Suppressor macrophage treated with lipopolysaccharide for 4 hours (primary cell): ENCODE data around the gene ECPAS.
"Not testable (repeated sequence)": the region's sequence is repeated elsewhere in the genome, so short reads cannot be mapped to it uniquely, and the experiment has no call there.

ENCODE experiments used
- DNase-seq: peaks from one replicate; pipeline ENCODE4 v3.0.0-alpha.2; 2020

ECPAS gene

DNA sequence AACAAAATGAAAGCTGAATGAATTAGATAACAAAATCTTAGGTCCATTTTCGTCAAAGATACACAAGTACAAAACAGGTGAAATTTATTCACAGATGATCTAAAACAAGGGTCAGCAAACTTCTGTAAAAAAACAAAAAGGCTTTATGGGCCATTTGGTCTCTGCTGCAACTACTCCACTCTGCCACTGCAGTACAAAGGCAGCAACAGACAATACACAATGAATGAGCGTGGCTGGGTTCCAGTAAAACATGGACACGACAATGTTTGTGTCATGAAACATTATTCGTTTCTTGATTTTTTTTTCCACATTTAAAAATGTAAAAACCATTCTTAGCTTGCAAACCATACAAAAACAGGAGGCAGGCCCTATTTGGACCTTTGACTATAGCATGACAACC lies 71.9 kb downstream of the ECPAS start:
- DNase-seq: no peak

DNA sequence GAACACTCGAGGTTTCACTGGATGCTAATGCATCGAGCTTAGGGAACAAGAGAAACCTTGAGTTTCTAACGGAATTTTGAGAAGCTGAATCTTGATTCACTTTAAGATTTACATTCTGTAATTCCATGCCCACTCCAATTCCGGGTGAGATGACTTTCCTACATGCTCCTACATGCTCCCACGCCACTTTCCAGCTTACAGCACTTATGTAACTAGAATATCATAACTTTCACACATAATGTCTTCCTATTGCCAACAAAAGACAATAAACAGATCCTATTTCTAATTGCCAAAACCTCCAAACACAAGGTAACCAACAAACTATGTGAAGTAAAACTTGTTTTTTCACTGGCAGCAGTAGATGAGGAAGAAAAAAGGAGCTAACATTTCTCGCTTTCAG lies 72.9 kb downstream of the ECPAS start:
- no peak for DNase-seq

DNA sequence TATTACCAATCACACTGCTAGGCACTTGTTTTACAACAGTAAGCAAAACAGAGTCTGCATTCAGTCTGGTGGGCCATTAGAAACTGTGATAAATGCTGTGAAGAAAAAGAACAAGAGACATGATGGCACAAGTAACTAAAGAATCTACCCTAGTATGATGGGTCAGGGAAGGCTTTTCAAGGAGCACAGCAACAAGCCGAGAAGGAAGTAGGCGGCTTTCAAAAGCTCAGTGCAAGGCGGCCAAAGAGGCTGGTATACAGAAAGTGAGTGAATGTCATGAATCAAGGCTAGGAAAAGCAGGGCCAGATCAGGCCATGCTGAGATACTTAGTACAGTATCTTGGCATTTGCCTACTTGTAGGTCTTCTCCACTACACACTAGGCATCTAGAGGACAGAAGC lies 76.4 kb downstream of the ECPAS start:
- no peak for DNase-seq

DNA sequence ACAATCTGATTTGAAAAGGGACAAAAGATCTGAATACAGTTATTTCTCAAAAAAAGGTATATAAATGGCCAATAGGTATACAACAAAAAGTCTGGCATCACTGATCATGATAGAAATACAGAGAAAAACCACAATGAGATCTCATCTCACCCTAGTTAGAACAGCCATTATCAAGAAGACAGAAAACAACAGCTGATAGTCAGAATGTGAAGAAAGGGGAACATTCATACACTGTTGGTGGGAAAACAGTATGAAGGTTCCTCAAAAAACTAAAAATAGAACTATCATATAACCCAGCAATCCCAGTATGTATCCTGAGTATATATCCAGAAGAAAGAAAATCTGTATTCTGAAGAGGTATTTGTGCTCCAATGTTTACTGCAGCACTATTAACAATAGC lies 78.5 kb downstream of the ECPAS start:
- no peak for DNase-seq

DNA sequence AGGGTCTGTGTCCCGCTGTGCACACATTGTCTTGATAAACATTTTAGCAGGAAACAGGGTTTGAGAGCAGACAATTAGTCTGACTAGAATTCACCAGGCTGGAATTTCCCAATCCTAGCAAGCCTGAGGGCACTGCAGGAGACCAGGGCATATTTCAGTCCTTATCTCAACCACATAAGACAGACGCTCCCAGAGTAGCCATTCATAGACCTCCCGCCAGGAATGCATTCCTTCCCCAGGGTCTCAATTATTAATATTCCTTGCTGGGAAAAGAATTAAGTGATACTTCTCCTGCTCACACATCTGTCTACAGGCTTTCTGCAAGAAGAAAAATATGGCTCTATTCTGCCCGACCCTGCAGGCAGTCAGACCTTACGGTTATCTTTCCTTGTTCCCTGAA lies 82.7 kb downstream of the ECPAS start:
- DNase-seq: not testable (repeated sequence)

DNA sequence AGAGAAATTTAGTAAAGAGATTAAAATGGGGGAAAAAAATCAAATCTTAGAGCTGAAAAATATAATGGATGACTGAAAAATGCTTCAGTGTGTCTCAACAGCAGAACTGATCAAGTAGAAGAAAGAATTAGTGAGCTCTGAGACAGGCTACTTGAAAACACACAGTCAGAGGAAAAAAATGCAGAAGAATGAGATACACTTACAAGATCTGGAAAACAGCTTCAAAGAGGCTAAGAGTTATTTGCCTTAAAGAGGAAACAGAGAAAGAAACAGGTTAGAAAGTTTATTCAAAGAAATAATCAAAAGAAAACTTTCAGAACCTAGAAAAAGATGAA lies 83.7 kb downstream of the ECPAS start:
- no peak for DNase-seq

DNA sequence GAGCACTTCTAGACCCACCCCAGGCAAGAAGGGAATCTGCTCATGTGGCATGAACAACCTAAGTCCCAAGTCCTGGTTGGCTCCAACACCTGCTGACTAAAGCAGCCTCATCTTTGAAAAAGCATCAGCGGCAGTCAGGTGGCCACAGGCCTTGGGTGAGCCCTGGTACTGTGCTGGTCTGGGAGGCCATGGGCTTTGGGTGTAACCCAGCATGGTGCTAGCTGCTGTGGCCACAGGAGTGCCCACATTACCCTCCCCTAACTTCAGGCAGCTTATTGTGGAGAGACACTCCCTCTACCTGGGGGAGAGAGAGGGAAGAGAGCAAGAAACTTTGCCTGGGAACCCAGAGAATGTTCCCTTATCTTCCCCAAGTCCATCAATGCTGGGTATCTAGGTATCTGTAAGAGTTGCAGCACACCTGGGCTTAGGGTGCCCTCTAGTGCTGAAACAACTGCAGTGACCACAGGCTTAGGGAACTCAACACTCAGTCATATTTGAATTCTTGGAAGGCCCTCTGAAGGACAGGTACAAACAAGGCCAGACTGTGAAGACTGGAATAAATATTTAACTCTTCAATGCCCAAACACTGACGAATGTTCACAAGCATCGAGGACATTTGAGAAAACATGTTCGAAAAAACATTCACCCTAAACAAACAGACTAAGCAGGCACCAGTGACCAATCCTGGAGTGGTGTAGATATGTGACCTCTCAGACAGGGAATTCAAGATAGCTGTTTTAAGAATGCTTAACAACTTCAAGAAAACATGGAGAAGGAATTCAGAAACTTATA lies 84.2 kb downstream of the ECPAS start:
- no peak for DNase-seq

DNA sequence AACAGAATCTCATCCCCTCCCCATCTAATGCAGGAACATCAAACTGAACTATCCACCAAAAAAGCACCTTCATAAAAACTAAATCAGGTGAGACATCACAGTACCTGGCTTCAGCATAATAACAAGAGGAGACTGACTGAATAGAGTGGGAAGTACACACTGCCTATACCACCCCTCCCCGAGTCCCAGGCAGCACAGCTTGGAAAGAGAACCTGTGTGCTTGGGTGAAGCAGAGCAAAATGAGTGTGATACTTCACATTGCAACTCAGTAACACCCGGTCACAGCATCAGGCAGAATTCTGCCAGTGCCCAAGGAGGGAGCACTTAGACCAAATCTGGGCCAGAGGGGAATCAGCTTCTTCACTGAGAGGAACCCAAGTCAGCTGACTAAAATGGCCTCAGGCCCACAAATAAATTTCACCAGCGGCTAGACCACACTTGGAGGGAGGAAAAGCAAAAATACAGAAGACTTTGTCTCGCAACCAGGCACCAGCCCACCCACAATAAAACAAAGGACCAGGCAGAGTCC lies 84.9 kb downstream of the ECPAS start:
- DNase-seq: no peak

DNA sequence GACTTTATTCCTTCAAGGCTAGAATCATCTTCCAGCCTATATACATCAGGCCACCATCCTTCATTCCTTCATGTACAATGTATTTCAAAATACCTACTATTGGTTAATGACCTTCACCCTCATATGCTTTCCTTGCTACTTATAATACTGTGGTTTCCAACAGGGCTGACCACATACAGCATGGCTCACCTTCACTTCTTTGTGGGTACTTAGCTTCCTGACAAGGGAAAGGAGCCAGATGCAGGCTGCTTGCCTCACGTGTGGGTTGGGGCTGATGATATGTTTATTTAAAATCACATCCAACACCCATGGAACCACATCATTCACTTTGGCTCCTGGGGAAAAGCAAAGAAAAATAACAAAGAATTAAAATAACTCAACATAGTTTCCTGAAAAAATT lies 90.2 kb downstream of the ECPAS start:
- DNase-seq: no peak

DNA sequence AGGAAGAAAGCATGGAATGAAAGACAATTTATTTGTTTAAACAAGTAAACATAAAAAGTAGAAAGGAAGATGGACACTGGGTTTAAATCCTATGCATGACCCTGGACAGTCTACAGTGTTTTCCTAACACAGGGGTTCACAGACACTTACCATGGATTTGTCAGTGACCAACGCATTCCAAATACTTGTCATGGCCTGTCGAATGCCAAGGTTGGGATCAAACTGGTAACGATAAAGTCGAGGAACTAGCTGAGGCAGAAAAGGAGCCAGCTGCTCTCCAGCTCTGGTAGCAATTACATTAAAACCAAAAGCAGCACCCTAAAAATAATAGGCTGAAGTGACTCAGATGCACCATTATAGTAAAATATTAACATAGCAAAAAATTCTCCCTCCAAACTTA lies 94.8 kb downstream of the ECPAS start:
- DNase-seq: no peak

DNA sequence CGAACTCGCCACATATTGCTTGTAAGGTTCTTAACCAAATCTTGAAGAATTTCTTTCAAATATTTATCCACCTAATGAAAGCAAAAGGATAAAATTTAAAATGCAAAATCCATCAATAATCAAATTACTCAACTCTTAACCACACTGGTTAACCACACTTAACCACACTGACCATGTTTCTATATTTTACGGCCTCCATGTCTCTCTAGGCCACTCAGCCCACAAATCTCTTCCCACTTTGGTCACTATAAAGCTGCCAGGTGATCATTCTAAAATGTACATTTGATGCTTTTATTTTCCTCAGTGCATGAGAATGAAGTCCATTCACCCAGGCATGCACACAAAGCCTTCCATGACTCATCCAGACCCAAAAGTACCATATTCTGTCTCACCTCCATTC lies 97.8 kb downstream of the ECPAS start:
- DNase-seq: no peak

DNA sequence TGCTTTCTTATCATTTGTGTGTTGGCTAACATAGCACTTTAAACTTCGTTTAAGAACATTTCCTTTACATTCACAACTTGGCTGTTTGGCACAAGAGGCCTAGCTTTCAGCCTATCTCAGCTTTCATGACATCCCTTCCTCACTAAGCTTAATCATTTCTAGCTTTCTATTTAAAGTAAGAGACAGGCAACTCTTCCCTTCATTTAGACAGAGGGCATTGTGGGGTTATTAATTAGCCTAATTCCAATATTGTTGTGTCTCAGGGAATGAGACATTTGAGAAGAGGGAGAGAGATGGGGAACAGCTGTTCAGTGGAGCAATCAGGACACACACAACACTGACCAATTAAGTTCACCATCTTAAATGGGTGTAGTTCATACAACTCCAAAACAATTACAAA lies 103.2 kb downstream of the ECPAS start:
- DNase-seq: no peak

DNA sequence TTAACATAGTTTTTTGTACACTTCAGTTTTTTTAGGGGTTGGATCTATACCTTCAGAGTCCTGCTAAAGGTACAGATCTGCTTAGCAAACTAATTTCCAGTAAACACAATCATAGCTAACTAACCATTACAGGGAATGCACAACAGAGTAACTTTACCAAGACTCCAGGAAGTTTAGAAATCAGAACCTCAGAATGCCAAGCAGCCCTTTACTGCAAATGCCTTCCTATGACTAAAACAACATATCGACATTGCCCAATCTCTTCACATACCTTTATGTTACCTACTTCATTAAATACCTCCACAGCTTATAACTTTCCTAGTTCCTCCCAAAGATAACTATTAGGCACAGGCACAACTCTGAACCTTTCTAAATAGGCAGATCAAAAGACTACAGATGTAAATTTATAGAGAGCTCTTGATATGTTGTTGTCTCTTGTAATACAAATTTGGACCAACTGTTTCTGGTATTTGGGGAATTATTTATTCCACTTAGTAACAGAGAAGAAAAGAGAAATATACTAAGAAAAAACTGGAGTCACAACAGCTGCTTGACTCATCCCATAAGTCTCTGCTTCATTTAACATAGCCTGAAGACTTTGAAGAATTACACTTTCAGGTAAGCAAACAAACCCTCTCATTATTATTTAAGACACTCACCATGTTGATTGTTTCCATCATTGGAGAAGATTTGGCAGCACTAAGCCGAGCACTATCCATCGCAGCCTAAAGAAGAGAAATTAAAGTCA lies 108.2 kb downstream of the ECPAS start:
- DNase-seq: no peak

DNA sequence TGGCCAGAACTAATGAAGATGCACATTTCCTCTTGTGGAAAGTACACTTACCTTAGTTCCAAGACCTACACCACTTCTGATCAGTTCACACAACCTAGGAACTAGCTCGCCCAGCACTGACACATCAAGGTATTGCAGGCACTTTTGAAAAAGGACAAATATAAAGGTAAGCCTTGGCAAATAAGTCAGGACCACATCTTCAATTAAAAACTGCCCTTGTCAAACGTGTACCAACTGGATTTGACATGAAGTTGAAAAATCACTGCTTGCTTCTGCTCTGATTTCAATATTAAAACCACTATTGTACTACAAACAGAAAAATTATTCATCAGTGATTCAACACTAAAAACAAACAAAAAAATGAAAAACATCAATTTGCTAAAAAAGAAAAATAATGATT lies 109.1 kb downstream of the ECPAS start:
- DNase-seq: no peak

DNA sequence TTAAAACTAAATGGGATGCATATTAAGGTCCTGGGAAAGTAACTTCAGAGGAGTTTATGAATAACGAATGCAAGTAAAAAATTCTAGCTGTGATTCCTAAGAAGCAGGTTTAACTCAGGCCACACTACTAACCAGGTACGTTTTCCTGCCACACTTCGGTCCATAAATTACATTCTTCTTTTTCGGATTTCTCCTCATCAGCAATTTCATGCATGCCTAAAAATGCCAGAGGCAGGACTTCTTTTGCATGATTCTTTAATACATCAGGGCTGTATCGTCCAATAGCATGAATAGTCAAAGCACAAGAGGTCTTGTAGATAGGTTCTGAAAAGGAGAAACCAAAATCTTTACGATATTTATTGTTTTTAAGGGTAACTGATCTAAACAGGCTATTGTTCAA lies 111.9 kb downstream of the ECPAS start:
- DNase-seq: no peak

DNA sequence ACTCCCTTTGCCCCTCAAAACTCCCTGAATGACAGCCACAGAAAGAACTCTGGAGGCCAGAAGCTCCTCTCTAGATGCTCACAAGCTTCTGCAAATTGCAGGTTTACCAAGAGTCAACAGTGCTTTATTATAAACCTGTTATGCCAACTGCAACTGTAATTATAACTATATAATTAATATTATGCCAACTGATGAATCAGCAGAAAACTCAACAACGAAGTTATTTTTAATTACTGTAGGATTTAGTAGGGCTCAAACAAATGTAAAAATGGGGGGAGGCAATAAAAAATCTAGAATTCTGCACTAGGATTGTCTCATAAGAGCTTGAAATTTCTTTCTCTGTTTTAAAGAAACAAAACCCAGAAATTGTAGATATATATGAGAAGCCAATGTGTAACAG lies 117.2 kb downstream of the ECPAS start:
- no peak for DNase-seq

DNA sequence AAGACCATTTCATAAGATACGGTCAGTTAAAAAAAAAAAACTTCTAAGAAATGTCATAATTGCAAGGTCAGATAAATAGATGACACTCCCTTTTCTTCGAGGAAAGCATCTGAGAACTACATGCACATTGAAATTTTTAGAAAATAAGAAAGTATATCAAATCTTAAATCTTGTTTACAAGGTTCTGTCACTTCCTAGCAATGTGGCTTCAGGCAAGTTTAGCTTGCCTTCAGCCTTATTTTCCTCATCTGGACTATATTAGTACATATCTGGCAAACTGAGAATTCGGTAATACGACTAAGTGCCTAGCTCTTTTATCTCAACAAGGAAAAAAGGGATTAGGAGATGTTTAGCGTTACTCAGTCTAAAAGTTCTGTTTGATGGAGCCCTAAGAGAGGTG lies 121.7 kb downstream of the ECPAS start:
- no peak for DNase-seq

DNA sequence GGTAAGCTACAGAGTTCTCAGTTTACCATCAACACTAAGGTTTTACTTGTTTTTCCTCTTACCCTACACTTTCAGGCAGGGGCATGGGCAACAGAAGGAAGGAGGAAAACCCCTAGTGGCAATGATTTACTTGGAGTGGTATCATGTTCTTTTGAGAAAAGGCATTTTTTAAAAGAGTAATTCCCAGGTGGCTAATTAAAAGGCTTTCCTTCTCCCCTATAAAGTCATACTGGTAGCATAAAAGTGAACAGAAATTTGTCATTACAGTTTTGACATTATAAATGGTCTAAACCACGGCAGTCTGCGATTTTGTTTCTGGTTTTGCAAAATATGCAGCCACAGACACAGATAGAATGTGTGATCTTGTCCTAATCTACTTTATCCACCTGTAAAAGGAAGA lies 123.3 kb downstream of the ECPAS start:
- no peak for DNase-seq

DNA sequence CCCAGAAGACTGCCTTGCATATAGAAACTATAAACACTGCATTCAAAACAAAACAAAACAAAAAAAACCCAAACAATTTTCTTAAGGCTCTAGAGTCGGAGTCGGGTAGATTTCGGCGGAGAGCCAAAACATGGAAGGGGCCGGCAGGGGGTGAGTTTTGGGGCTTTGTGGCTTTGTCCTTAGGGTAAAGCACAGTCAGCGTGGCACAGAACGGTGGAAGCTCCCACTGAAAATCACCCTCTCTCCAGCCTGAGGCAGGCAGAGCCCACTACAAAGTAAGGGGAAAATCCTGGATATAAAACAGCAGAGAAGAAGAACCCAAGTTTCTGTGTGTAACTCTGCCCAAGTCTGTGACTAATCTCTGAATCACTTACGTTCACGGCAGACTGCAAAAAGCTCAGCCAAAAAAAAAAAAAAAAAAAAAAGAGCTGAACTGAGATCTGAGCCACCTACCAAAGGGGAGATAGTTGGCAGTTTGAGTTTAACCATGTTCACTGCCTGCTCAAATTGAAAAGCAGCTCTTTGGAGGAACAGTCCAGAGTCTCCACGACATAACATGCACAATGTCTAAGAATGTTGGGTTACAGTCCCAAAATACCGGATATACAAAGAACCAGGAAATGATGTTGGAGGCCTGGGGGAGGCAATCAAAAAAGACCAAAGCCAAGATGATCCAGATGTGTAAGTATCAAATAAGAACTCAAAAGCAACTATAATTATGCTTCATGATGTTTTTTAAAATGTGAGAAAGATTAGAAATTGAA lies 127.5 kb downstream of the ECPAS start:
- DNase-seq: peak; percentile 11

DNA sequence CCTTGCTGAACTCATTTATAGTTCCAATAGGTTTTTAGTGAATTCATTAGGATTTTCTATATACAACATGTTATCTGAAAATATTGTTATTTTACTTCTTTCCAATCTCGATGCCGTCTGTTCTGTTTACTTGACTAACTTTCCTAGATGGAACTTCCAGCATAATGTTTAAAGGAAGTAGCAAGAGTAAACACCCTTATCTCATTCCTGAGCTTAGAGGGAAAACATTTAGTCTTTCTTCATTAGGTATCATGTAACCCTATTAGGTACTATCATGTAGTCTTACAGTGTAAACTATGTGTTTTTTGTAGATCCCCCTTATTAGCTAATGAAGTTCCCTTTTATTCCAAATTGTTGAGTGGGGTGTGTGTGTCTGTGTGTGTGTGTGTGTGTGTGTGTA lies 131.6 kb downstream of the ECPAS start:
- no peak for DNase-seq

DNA sequence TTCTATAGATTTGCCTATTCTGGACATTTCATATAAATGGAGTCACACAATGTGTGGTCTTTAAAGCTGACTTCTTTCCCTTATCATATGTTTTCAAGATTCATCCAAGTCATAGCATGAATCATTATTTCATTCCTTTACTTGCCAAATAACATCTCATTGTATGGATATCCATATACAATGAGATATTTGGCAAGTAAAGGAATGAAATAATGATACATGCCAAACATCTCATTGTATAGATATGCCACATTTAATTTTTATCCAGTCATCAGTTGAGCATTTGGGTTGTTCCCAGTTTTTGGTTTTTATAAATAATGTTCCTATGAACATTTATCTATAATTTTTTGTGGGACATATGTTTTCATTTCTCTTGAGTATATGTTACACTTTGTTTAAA lies 133.6 kb downstream of the ECPAS start:
- no peak for DNase-seq

DNA sequence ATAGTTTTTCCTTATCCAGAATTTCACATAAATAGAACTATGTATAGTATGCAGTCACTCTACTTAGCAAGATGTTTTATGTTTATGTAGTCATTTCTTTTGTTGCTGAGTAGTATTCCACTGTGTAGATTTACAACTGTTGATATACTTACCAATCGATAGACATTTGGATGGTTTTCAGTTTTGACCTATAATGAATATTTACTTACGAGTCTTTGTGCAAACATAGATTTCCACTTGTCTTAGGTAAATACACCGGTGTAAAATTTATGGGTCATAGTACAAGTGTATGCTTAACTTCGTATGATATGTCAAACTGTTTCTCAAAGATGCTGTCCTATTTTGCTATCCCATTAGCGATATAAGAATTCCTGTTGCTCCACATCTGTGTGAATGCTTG lies 134.4 kb downstream of the ECPAS start:
- no peak for DNase-seq

DNA sequence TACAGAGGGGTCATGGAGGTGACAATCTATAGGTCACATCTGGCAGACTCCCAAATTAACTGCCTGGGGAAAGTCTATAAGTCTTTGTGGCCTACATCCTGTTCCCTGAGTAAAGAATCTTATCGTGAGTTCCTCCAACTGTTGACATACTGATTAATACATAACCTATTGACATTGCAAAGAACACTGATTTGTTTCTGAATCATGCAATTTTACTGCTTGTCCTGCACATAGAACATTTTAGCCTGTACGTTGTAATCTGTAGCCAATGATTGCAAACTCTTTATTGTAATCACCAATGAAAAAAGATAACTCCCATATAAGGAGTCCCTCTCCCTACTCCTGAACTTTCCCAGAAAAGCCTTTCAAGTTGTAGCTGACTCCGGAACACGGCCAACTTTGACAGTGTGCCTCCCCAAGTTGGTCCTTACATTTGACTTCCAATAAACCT lies 135.3 kb downstream of the ECPAS start:
- no peak for DNase-seq
